Measurements from ENCODE around the gene PITPNB.

PITPNB gene

GRCh38 chr22:27927608-27928007 is 8.6 kb upstream of the PITPNB start:
- Histone ChIP-seq H3K36me3 (ENCODE audit: insufficient read depth, low read length) (peaks cover 10% of the 10 kb centered on the region; the same call in 1 of the 2 replicates), H4K20me1 (ENCODE audit: insufficient read depth, low read length) (no peaks in the 10 kb centered on the region), H3K9me3 (ENCODE audit: insufficient read depth, low read length, severe bottlenecking) (peaks cover 4% of the 10 kb centered on the region), H3K27ac (ENCODE audit: low read length) (no peak overlapping the region), H3K4me3 (ENCODE audit: low read depth in 1 of 2, low read length in 2 of 2) (no peak overlapping the region), H3K27me3 (ENCODE audit: insufficient read depth, low read length, poor library complexity) (no peaks in the 10 kb centered on the region), H3K4me1 (ENCODE audit: insufficient read depth, low read length) (no peaks in the 10 kb centered on the region), H3K9ac (ENCODE audit: low read depth, low read length) (no peak overlapping the region), H2AFZ (ENCODE audit: low read depth, low read length) (no peak overlapping the region), H3K4me2 (ENCODE audit: insufficient read depth, low read length) (no peak overlapping the region), H3K79me2 (ENCODE audit: insufficient read depth, low read length) (peaks cover 14% of the 10 kb centered on the region)
- ATAC-seq (ENCODE audit: insufficient read depth, low read depth), result no peak
- DNase-seq, result no peak
- no peak for TF ChIP-seq CTCF (IDR thresholded peaks at IDR 0.05; ENCODE audit: borderline replicate concordance, extremely low read depth, low read length, poor library complexity, severe bottlenecking)
- no peak for TF ChIP-seq EZH2 (IDR thresholded peaks at IDR 0.05; ENCODE audit: borderline replicate concordance, low read depth, low read length, severe bottlenecking)

- Histone ChIP-seq H2AFZ (ENCODE audit: low read depth, low read length) (no peak overlapping the region), H4K20me1 (ENCODE audit: insufficient read depth, low read length) (no peaks in the 10 kb centered on the region), H3K79me2 (ENCODE audit: insufficient read depth, low read length) (peaks cover 35% of the 10 kb centered on the region), H3K4me1 (ENCODE audit: insufficient read depth, low read length) (peaks cover 18% of the 10 kb centered on the region), H3K4me3 (ENCODE audit: low read depth in 1 of 2, low read length in 2 of 2) (no peak overlapping the region), H3K27me3 (ENCODE audit: insufficient read depth, low read length, poor library complexity) (no peaks in the 10 kb centered on the region), H3K9ac (ENCODE audit: low read depth, low read length) (no peak overlapping the region), H3K27ac (ENCODE audit: low read length) (no peak overlapping the region), H3K9me3 (ENCODE audit: insufficient read depth, low read length, severe bottlenecking) (peaks cover 4% of the 10 kb centered on the region), H3K36me3 (ENCODE audit: insufficient read depth, low read length) (peaks cover 16% of the 10 kb centered on the region; the same call in 1 of the 2 replicates), H3K4me2 (ENCODE audit: insufficient read depth, low read length) (no peak overlapping the region)
- no peak for TF ChIP-seq CTCF (IDR thresholded peaks at IDR 0.05; ENCODE audit: borderline replicate concordance, extremely low read depth, low read length, poor library complexity, severe bottlenecking)
- TF ChIP-seq EZH2 (IDR thresholded peaks at IDR 0.05; ENCODE audit: borderline replicate concordance, low read depth, low read length, severe bottlenecking), result no peak
- DNase-seq, result no peak
- no peak for ATAC-seq (ENCODE audit: insufficient read depth, low read depth)
Observed at GRCh38 chr22:27925331-27925730, 6.3 kb upstream of the PITPNB start.

- H3K79me2 ChIP-seq (ENCODE audit: insufficient read depth, low read length), result peaks cover 84% of the 10 kb centered on the region
- DNase-seq (no peak), ATAC-seq (ENCODE audit: insufficient read depth, low read depth) (peak; percentile 63)
- H3K27ac ChIP-seq (ENCODE audit: low read length), result peak overlapping the region; percentile 97
- peaks cover 20% of the 10 kb centered on the region for H3K36me3 ChIP-seq (ENCODE audit: insufficient read depth, low read length)
- no peaks in the 10 kb centered on the region for H3K9me3 ChIP-seq (ENCODE audit: insufficient read depth, low read length, severe bottlenecking)
- H3K9ac ChIP-seq (ENCODE audit: low read depth, low read length), result peak overlapping the region; percentile 95
- peak overlapping the region; percentile 89 to 96 for H3K4me3 ChIP-seq (ENCODE audit: low read depth in 1 of 2, low read length in 2 of 2)
- no peak for TF ChIP-seq CTCF (IDR thresholded peaks at IDR 0.05; ENCODE audit: borderline replicate concordance, extremely low read depth, low read length, poor library complexity, severe bottlenecking)
- no peak for TF ChIP-seq EZH2 (IDR thresholded peaks at IDR 0.05; ENCODE audit: borderline replicate concordance, low read depth, low read length, severe bottlenecking)
- peaks cover 59% of the 10 kb centered on the region for H3K4me1 ChIP-seq (ENCODE audit: insufficient read depth, low read length)
- peaks cover 30% of the 10 kb centered on the region for H4K20me1 ChIP-seq (ENCODE audit: insufficient read depth, low read length)
- peak overlapping the region; percentile 95 for H2AFZ ChIP-seq (ENCODE audit: low read depth, low read length)
- H3K4me2 ChIP-seq (ENCODE audit: insufficient read depth, low read length), result peak overlapping the region; percentile 98
- H3K27me3 ChIP-seq (ENCODE audit: insufficient read depth, low read length, poor library complexity), result no peaks in the 10 kb centered on the region
Observed at GRCh38 chr22:27919942-27920755, 1.1 kb upstream of the PITPNB start.

Measured in DND-41 (cell line).